Ovary (tissue), 3 donors: Measurements from ENCODE around the gene ZNF557.
"Not testable (repeated sequence)": the region's sequence is repeated elsewhere in the genome, so short reads cannot be mapped to it uniquely, and the experiment has no call there.

Experiments
- POLR2A ChIP-seq: fragments of 450-650 bp; IDR thresholded peaks from one replicate; pipeline ENCODE4 v1.6.1; 2017; ENCODE audit warnings: antibody characterized with exemption, mild to moderate bottlenecking, moderate library complexity
- TF ChIP-seq, protein P1 (sequence below), 3 donors: fragments of 450-650 bp in 2 of 3; fragments of 200-600 bp in 1 of 3; IDR thresholded peaks; one replicate each; pipeline versions ENCODE4 v1.5.1 to v1.8.0; 2016 to 2022; ENCODE audit warnings: antibody characterized with exemption in 3 of 3, mild to moderate bottlenecking in 1 of 3
- donor health status: DM: no; HTN: no; CAD: no.

DNA sequence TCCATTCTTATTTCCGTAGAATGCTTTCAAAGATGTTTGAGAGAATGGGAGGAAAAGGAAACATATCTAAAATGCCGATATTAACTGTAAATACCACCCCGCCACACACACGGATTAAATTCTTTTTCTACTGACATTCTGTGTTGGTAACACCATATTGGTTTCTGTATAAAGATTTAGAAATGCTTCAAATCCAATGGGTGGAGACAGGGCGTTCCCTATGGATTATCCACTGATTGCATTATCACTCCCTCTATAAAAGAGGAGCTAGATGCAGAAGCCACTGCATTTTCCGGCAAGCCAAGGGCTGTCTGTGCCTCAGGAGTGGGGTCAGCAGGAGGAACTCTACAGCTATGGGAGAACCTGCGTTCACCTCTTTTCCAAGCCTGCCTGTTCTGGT is 20.5 kb upstream of the ZNF557 start, which contains the start of gene MBD3L2:
- TF ChIP-seq, protein P1, sequence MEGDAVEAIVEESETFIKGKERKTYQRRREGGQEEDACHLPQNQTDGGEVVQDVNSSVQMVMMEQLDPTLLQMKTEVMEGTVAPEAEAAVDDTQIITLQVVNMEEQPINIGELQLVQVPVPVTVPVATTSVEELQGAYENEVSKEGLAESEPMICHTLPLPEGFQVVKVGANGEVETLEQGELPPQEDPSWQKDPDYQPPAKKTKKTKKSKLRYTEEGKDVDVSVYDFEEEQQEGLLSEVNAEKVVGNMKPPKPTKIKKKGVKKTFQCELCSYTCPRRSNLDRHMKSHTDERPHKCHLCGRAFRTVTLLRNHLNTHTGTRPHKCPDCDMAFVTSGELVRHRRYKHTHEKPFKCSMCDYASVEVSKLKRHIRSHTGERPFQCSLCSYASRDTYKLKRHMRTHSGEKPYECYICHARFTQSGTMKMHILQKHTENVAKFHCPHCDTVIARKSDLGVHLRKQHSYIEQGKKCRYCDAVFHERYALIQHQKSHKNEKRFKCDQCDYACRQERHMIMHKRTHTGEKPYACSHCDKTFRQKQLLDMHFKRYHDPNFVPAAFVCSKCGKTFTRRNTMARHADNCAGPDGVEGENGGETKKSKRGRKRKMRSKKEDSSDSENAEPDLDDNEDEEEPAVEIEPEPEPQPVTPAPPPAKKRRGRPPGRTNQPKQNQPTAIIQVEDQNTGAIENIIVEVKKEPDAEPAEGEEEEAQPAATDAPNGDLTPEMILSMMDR (IDR thresholded peaks at IDR 0.05): not testable (repeated sequence)
- TF ChIP-seq POLR2A: not testable (repeated sequence)
